SK-N-SH treated with all-trans-retinoic acid at 6 μM for 48 hours (cell line): ENCODE data around the gene STK38L.
A peak's percentile ranks its signal among the peaks of the same experiment; 100 is the strongest.

Experiments used
- ATAC-seq: fragments of 200-7000 bp; cut with Tn5 transposase; 3 replicates; pipeline ENCODE4 v1.9.1; 2020; ENCODE audit warnings: mild to moderate bottlenecking, moderate library complexity
- ARNTL ChIP-seq: fragments of 450-650 bp; formaldehyde crosslinking; IDR thresholded peaks from 2 replicates; pipeline ENCODE4 v1.5.0; 2020; ENCODE audit warnings: low read depth, mild to moderate bottlenecking, moderate library complexity, borderline replicate concordance
- CSDC2 ChIP-seq: fragments of 250-450 bp; sonication (Bioruptor Pico); IDR thresholded peaks from 2 replicates; pipeline ENCODE4 v1.5.0; 2020; ENCODE audit warnings: mild to moderate bottlenecking, moderate library complexity
- ESRRG ChIP-seq: fragments of 250-450 bp; sonication (Bioruptor Pico); IDR thresholded peaks from 2 replicates; pipeline ENCODE4 v1.6.1; 2021; ENCODE audit warnings: mild to moderate bottlenecking
- GLIS3 ChIP-seq: fragments of 250-450 bp; sonication (Bioruptor Pico); IDR thresholded peaks from 2 replicates; pipeline ENCODE4 v1.5.0; 2020; ENCODE audit warnings: mild to moderate bottlenecking, moderate library complexity
- ISL1 ChIP-seq: fragments of 250-450 bp; sonication (Bioruptor Pico); IDR thresholded peaks from 2 replicates; pipeline ENCODE4 v2.1.2; 2022; ENCODE audit warnings: mild to moderate bottlenecking, moderate library complexity
- OSR1 ChIP-seq: fragments of 250-450 bp; sonication (Bioruptor Pico); IDR thresholded peaks from 2 replicates; pipeline ENCODE4 v1.8.0; 2022; ENCODE audit warnings: moderate library complexity, mild to moderate bottlenecking, inconsistent platforms
- PPARA ChIP-seq: fragments of 250-450 bp; sonication (Bioruptor Pico); IDR thresholded peaks from 2 replicates; pipeline ENCODE4 v1.5.0; 2020; ENCODE audit warnings: mild to moderate bottlenecking, borderline replicate concordance
- RARB ChIP-seq: fragments of 250-450 bp; sonication (Bioruptor Pico); IDR thresholded peaks from 2 replicates; pipeline ENCODE4 v1.8.0; 2021; ENCODE audit warnings: mild to moderate bottlenecking, moderate library complexity
- SNAI2 ChIP-seq: fragments of 250-450 bp; sonication (Bioruptor Pico); IDR thresholded peaks from 2 replicates; pipeline ENCODE4 v1.5.0; 2020; ENCODE audit warnings: mild to moderate bottlenecking, moderate library complexity
- TCF4 ChIP-seq: fragments of 250-450 bp; sonication (Bioruptor Pico); IDR thresholded peaks from 2 replicates; pipeline ENCODE4 v1.8.0; 2021; ENCODE audit warnings: mild to moderate bottlenecking, moderate library complexity, borderline replicate concordance
- TOX ChIP-seq: fragments of 250-450 bp; sonication (Bioruptor Pico); IDR thresholded peaks from 2 replicates; pipeline ENCODE4 v1.8.0; 2021; ENCODE audit warnings: mild to moderate bottlenecking, moderate library complexity, borderline replicate concordance
- ZFP30 ChIP-seq: fragments of 450-650 bp; formaldehyde crosslinking; IDR thresholded peaks from 2 replicates; pipeline ENCODE4 v1.5.0; 2022; ENCODE audit warnings: mild to moderate bottlenecking, moderate library complexity
- ZNF565 ChIP-seq: fragments of 450-650 bp; formaldehyde crosslinking; conservative IDR thresholded peaks from 2 replicates; pipeline ENCODE4 v1.5.0; 2020; ENCODE audit warnings: low read depth, mild to moderate bottlenecking, moderate library complexity
- ZNF8 ChIP-seq: fragments of 450-650 bp; formaldehyde crosslinking; IDR thresholded peaks from 2 replicates; pipeline ENCODE4 v1.5.0; 2020; ENCODE audit warnings: mild to moderate bottlenecking, moderate library complexity
- TF ChIP-seq, protein P1 (sequence below): fragments of 250-450 bp; sonication (Bioruptor Pico); IDR thresholded peaks from 2 replicates; pipeline ENCODE4 v1.5.0; 2020; ENCODE audit warnings: mild to moderate bottlenecking, moderate library complexity
- TF ChIP-seq, protein P2 (sequence below): fragments of 250-450 bp; sonication (Bioruptor Pico); IDR thresholded peaks from 2 replicates; pipeline ENCODE4 v1.8.0; 2020; ENCODE audit warnings: mild to moderate bottlenecking, moderate library complexity, borderline replicate concordance

The STK38L gene

GRCh38 chr12:27361372-27361771 is 117.3 kb downstream of the STK38L start (continued):
- TF ChIP-seq, protein P1, sequence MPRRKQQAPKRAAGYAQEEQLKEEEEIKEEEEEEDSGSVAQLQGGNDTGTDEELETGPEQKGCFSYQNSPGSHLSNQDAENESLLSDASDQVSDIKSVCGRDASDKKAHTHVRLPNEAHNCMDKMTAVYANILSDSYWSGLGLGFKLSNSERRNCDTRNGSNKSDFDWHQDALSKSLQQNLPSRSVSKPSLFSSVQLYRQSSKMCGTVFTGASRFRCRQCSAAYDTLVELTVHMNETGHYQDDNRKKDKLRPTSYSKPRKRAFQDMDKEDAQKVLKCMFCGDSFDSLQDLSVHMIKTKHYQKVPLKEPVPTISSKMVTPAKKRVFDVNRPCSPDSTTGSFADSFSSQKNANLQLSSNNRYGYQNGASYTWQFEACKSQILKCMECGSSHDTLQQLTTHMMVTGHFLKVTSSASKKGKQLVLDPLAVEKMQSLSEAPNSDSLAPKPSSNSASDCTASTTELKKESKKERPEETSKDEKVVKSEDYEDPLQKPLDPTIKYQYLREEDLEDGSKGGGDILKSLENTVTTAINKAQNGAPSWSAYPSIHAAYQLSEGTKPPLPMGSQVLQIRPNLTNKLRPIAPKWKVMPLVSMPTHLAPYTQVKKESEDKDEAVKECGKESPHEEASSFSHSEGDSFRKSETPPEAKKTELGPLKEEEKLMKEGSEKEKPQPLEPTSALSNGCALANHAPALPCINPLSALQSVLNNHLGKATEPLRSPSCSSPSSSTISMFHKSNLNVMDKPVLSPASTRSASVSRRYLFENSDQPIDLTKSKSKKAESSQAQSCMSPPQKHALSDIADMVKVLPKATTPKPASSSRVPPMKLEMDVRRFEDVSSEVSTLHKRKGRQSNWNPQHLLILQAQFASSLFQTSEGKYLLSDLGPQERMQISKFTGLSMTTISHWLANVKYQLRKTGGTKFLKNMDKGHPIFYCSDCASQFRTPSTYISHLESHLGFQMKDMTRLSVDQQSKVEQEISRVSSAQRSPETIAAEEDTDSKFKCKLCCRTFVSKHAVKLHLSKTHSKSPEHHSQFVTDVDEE (CRISPR knock-in tag) = no peak
- TF ChIP-seq TOX (CRISPR knock-in tag) (no peak), OSR1 (CRISPR knock-in tag) (no peak), RARB (CRISPR knock-in tag) (no peak), GLIS3 (CRISPR knock-in tag) (no peak)

DNA sequence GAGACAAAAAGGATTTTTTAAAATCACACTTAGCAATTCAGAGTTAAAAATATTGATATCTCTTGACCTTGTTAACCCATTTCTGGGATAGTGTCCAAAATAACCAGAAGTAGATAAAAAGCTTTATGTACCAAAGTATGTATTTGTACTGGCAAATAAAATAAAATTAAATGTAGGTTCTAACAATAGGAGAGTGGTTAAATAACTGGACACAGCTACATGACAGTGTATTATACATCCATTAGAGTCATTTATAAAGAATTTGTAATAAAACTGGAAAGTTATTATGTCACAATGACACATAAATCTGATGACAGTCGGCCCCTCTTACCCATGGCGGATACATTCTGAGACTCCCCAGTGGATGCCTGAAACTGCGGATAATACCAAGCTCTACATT is 122.5 kb downstream of the STK38L start:
- no peak for TF ChIP-seq ESRRG (CRISPR knock-in tag)
- TF ChIP-seq ISL1 = peak; percentile 91
- no peak; the same call in 2 of the 3 replicates for ATAC-seq

DNA sequence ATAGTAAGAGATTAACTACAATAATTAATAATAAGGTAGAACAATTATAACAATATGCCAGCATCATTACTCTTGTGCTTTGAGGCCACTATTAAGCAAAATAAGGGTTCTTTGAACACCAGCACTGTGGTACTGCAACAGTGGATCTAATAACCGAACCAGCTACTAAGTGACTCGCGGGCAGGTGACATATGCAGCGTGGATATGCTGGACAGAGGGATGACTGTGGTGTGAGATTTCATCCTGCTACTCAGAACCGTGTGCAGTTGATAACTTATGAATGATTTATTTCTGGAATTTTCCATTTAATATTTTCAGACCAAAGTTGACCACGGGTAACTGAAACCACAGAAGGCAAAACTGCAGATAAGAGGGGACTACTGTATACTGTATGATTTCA is 123.0 kb downstream of the STK38L start:
- peak; percentile 38; the same call in 1 of the 3 replicates for ATAC-seq
- TF ChIP-seq PPARA (CRISPR knock-in tag) = no peak
- TF ChIP-seq GLIS3 (CRISPR knock-in tag) = no peak
- TF ChIP-seq CSDC2 (CRISPR knock-in tag) = no peak
- TF ChIP-seq, protein P1 (CRISPR knock-in tag) = no peak
- TF ChIP-seq ARNTL (CRISPR knock-in tag) = no peak
- TF ChIP-seq, protein P2, sequence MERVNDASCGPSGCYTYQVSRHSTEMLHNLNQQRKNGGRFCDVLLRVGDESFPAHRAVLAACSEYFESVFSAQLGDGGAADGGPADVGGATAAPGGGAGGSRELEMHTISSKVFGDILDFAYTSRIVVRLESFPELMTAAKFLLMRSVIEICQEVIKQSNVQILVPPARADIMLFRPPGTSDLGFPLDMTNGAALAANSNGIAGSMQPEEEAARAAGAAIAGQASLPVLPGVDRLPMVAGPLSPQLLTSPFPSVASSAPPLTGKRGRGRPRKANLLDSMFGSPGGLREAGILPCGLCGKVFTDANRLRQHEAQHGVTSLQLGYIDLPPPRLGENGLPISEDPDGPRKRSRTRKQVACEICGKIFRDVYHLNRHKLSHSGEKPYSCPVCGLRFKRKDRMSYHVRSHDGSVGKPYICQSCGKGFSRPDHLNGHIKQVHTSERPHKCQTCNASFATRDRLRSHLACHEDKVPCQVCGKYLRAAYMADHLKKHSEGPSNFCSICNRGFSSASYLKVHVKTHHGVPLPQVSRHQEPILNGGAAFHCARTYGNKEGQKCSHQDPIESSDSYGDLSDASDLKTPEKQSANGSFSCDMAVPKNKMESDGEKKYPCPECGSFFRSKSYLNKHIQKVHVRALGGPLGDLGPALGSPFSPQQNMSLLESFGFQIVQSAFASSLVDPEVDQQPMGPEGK = no peak
- no peak for TF ChIP-seq ZNF565 (CRISPR knock-in tag)
- TF ChIP-seq TOX (CRISPR knock-in tag) = no peak
- TF ChIP-seq ZNF8 (CRISPR knock-in tag) = no peak
- TF ChIP-seq OSR1 (CRISPR knock-in tag) = no peak
- TF ChIP-seq ZFP30 (CRISPR knock-in tag) = no peak
- no peak for TF ChIP-seq ISL1
- TF ChIP-seq SNAI2 = no peak
- TF ChIP-seq TCF4 (CRISPR knock-in tag) = no peak
